Cardiac muscle cell (in vitro differentiated cells and primary cell): ENCODE results near the gene ARL14EP. TPM values are rescaled to one million over a fixed set of nuclear protein-coding genes. Genes with fewer than 3 reads are reported as not detected.

Source experiments
- DNase-seq, 2 donors: peaks; one replicate each; pipeline versions ENCODE4 v3.0.0 to v3.0.0-alpha.2; 2010 to 2017; ENCODE audit warnings: low read depth in 1 of 2, low spot score in 1 of 2
- H3K27ac ChIP-seq: fragments of 200-600 bp; sonication (generic); 2 replicates; pipeline ENCODE4 v1.5.1; 2016
- H3K27me3 ChIP-seq: fragments of 200-600 bp; sonication (generic); 2 replicates; pipeline ENCODE4 v1.6.0; 2016; ENCODE audit warnings: control low read depth
- H3K36me3 ChIP-seq: fragments of 200-600 bp; sonication (generic); 2 replicates; pipeline ENCODE4 v1.5.1; 2016; ENCODE audit warnings: control low read depth
- H3K4me1 ChIP-seq: fragments of 200-600 bp; sonication (generic); 2 replicates; pipeline ENCODE4 v1.8.1; 2017; ENCODE audit warnings: low read depth, mild to moderate bottlenecking, mixed run types
- H3K4me3 ChIP-seq: fragments of 200-600 bp; sonication (generic); 2 replicates; pipeline ENCODE4 v1.5.1; 2016; ENCODE audit warnings: mild to moderate bottlenecking
- H3K9me3 ChIP-seq: fragments of 200-600 bp; sonication (generic); 2 replicates; pipeline ENCODE4 v1.5.1; 2017; ENCODE audit warnings: low read depth, mild to moderate bottlenecking, control low read depth
- CTCF ChIP-seq: IDR thresholded peaks from 2 replicates; pipeline ENCODE4 v1.5.1; 2012; ENCODE audit warnings: low read depth, mild to moderate bottlenecking, low read length
- polyA plus RNA-seq: library from polyadenylated mRNA; unstranded; fragments of >200 nt; fragmentation: Nextera tagmentation; extraction: Ambion mirVana; gene quantifications from 2 replicates; pipeline ENCODE4 v1.2.1, GENCODE V29; 2016
- total RNA-seq: library from RNA; depleted of rRNA; stranded (reverse); fragments of >200 nt; gene quantifications from 2 replicates; pipeline ENCODE4 v1.2.3, GENCODE V29; 2016

Gene ARL14EP
- total RNA-seq = 16.6 and 25.6 TPM in 2 replicates
- polyA plus RNA-seq = 32.5 and 34.0 TPM in 2 replicates

- Histone ChIP-seq H3K27me3 (no peaks in the 10 kb centered on the region), H3K36me3 (no peaks in the 10 kb centered on the region), H3K27ac (peak within 1 kb of the TSS; percentile 97), H3K4me3 (peak within 1 kb of the TSS; percentile 76), H3K4me1 (peaks cover 14% of the 10 kb centered on the region), H3K9me3 (no peaks in the 10 kb centered on the region)
- peak; percentile 95 to 99 for DNase-seq
- no peak for TF ChIP-seq CTCF
Observed at GRCh38 chr11:30322826-30323710, at the start of gene ARL14EP. ARL14EP (plus strand) TSS chr11:30323104; CDS start chr11:30330949, 7,845 bp downstream.

- Histone ChIP-seq H3K36me3 (no peaks in the 10 kb centered on the region), H3K9me3 (no peaks in the 10 kb centered on the region), H3K27ac (no peak overlapping the region), H3K4me3 (no peak overlapping the region), H3K4me1 (no peaks in the 10 kb centered on the region), H3K27me3 (no peaks in the 10 kb centered on the region)
- TF ChIP-seq CTCF = no peak
- no peak for DNase-seq
Observed at GRCh38 chr11:30277176-30277575, 45.7 kb upstream of the ARL14EP start.

- no peak overlapping the region for H3K4me3 ChIP-seq
- no peak for TF ChIP-seq CTCF
- H3K9me3 ChIP-seq = no peaks in the 10 kb centered on the region
- H3K36me3 ChIP-seq = no peaks in the 10 kb centered on the region
- no peaks in the 10 kb centered on the region for H3K4me1 ChIP-seq
- no peak for DNase-seq
- H3K27ac ChIP-seq = no peak overlapping the region
- no peaks in the 10 kb centered on the region for H3K27me3 ChIP-seq
Observed at GRCh38 chr11:30279796-30280195, 43.1 kb upstream of the ARL14EP start.

- TF ChIP-seq CTCF = no peak
- no peak overlapping the region for H3K27ac ChIP-seq
- H3K27me3 ChIP-seq = no peaks in the 10 kb centered on the region
- no peaks in the 10 kb centered on the region for H3K4me1 ChIP-seq
- H3K9me3 ChIP-seq = no peaks in the 10 kb centered on the region
- H3K4me3 ChIP-seq = no peak overlapping the region
- H3K36me3 ChIP-seq = no peaks in the 10 kb centered on the region
- DNase-seq = no peak
Observed at GRCh38 chr11:30281476-30282288, 41.2 kb upstream of the ARL14EP start.

- DNase-seq = no peak
- Histone ChIP-seq H3K4me1 (no peaks in the 10 kb centered on the region), H3K27ac (no peak overlapping the region), H3K9me3 (no peaks in the 10 kb centered on the region), H3K27me3 (no peaks in the 10 kb centered on the region), H3K4me3 (no peak overlapping the region), H3K36me3 (no peaks in the 10 kb centered on the region)
- no peak for TF ChIP-seq CTCF
Observed at GRCh38 chr11:30282289-30282631, 40.6 kb upstream of the ARL14EP start.
